ENCODE data around the gene MSRB1.

GRCh38 chr16:1918351-1919326 lies 24.4 kb downstream of the MSRB1 start, which contains the start of gene HS3ST6:
- no peak for TF ChIP-seq GATA2 (IDR thresholded peaks at IDR 0.05; ENCODE audit: low read depth, low read length)
- no peak for TF ChIP-seq GATA3 (IDR thresholded peaks at IDR 0.05; ENCODE audit: low read depth, low read length)

Data from SH-SY5Y (cell line).